Lung (tissue), 16 donors: ENCODE measurements around the gene CAPN1. TPM values are rescaled to one million over a fixed set of nuclear protein-coding genes. Genes with fewer than 3 reads are reported as not detected.

Experiments used
- ATAC-seq: fragments of 200-7000 bp; cut with Tn5 transposase; one replicate; pipeline ENCODE4 v1.9.1; 2020; ENCODE audit warnings: moderate number of reproducible peaks; ENCODE audit not compliant: insufficient read depth, low FRiP score
- DNase-seq, 3 donors: peaks; one replicate each; pipeline ENCODE4 v3.0.0-alpha.2; 2013 to 2017
- H3K27ac ChIP-seq, 2 donors: one replicate each; pipeline ENCODE4 v1.5.1; 2013; ENCODE audit warnings: mild to moderate bottlenecking in 2 of 2, moderate library complexity in 2 of 2, control low read depth in 1 of 2, inconsistent platforms in 1 of 2, low read depth in 1 of 2, low read length in 1 of 2
- H3K27me3 ChIP-seq, 3 donors: one replicate each; pipeline ENCODE4 v1.5.1; 2013; ENCODE audit warnings: low read length in 2 of 3; ENCODE audit not compliant: control insufficient read depth in 3 of 3, insufficient read depth in 3 of 3
- H3K36me3 ChIP-seq, 4 donors: one replicate each; pipeline ENCODE4 v1.5.1; 2013; ENCODE audit warnings: low read length in 4 of 4, mild to moderate bottlenecking in 1 of 4, moderate library complexity in 1 of 4; ENCODE audit not compliant: control insufficient read depth in 4 of 4, insufficient read depth in 4 of 4
- H3K4me1 ChIP-seq, 5 donors: one replicate each; pipeline ENCODE4 v1.5.1; 2013; ENCODE audit warnings: low read length in 5 of 5, mild to moderate bottlenecking in 2 of 5, moderate library complexity in 1 of 5; ENCODE audit not compliant: control insufficient read depth in 5 of 5, insufficient read depth in 5 of 5
- H3K4me3 ChIP-seq: one replicate; pipeline ENCODE4 v1.5.1; 2013; ENCODE audit warnings: mild to moderate bottlenecking, control low read depth, moderate library complexity
- H3K9ac ChIP-seq, 2 donors: one replicate each; pipeline ENCODE4 v1.5.1; 2013; ENCODE audit warnings: low read length in 2 of 2, control low read depth in 1 of 2; ENCODE audit not compliant: insufficient read depth in 1 of 2
- H3K9me3 ChIP-seq, 4 donors: one replicate each; pipeline ENCODE4 v1.5.1; 2013; ENCODE audit warnings: low read length in 3 of 4, mild to moderate bottlenecking in 1 of 4, moderate library complexity in 1 of 4; ENCODE audit not compliant: control insufficient read depth in 4 of 4, insufficient read depth in 3 of 4
- WGBS, 2 donors: extraction: QIAGEN DNeasy Blood & Tissue Kit; methylation state at CpG; one replicate each; pipeline ENCODE4 v1.1.7; 2013; 5-methylcytosine and 5-hydroxymethylcytosine counted together
- long read RNA-seq, 5 donors: transcript quantifications; one replicate each; lab custom pipeline, GENCODE V29; 2026
- polyA plus RNA-seq, 2 donors: library from polyadenylated mRNA; stranded (reverse); fragments of 200-250 nt; gene quantifications; one replicate each; pipeline ENCODE4 v1.2.1, GENCODE V29; 2013
- total RNA-seq, 2 donors: library from RNA; depleted of rRNA in 1 of 2; stranded (reverse); fragments of >200 nt in 1 of 2; gene quantifications; one replicate each; pipeline ENCODE4 v1.2.1, GENCODE V29; 2014 to 2021
- TF ChIP-seq, protein P1 (sequence below): IDR thresholded peaks from 2 replicates; pipeline ENCODE4 v1.5.1; 2012; ENCODE audit warnings: mild to moderate bottlenecking; ENCODE audit errors: control extremely low read depth, extremely low read depth
- donor health status: control.
- donor health status: control.
- donor health status: Bipolar disorder and iron deficiency.
- donor health status: healthy.
- donor health status: DM: yes; HTN: yes; CAD: no.

CAPN1 gene
- total RNA-seq (100 to 1,000 TPM; 106 to 265 TPM), polyA plus RNA-seq (100 to 1,000 TPM; 128 to 144 TPM)
- long read RNA-seq, donor 1, partial matches to known transcripts: 0 of 20 reads
- long read RNA-seq, donor 1, other reads (novel, unspliced or antisense): 17 of 20 reads
- long read RNA-seq, donor 2: 0 reads
- long read RNA-seq, donor 3, partial matches to known transcripts: 7 of 8 reads
- long read RNA-seq, donor 3, other reads (novel, unspliced or antisense): 0 of 8 reads
- long read RNA-seq, donor 4, partial matches to known transcripts: 0 of 5 reads
- long read RNA-seq, donor 4, other reads (novel, unspliced or antisense): 5 of 5 reads
- long read RNA-seq, donor 5, partial matches to known transcripts: 11 of 18 reads
- long read RNA-seq, donor 5, other reads (novel, unspliced or antisense): 5 of 18 reads

DNA sequence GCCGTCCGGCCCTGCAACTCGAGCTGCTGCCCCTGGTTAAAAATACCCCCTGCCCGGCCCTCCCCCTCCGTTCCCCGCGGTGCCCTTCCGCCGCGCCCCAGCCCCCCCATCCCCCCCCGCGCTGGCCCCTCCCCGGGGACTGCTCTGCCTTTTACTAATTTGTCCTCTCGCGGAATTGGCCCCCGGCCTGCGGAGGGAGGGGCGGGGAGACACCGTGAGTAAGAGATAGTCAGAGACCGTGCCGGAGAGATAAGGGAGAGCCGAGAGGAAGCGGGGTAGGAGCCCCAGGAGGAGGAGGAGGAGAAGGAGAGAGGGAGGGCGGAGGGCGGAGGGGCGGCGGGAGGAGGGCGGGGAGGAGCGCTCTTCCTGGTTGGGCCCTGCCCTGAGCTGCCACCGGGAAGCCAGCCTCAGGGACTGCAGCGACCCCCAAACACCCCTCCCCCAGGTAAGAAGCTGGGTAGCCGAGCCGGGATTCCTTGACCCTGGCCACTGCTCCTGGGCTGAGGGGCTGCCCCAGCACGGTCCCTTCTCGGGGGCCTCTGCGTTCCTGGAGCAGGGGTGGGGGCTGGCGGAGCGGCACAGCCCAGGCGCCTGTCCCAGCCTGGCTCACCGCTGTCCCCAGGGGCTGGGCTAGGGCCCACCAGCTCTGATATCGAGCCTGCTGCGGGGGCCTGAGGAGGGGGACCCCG is at the start of gene CAPN1:
TSS of gene CAPN1 (plus strand) at position 360 of the 689 bp plus-strand sequence. CDS start 774 bp downstream, outside the sequence.
- ATAC-seq (peak; percentile 78), DNase-seq (peak; percentile 82 to 86 (median 83))
- Histone ChIP-seq H3K27ac (peak within 1 kb of the TSS; percentile 96 to 98), H3K27me3 (no peaks in the 10 kb centered on the region), H3K9me3 (no peaks in the 10 kb centered on the region), H3K4me3 (peak within 1 kb of the TSS; percentile 96), H3K9ac (peak within 1 kb of the TSS; percentile 42 to 77), H3K4me1 (peaks cover 0 to 27% (median 9%) of the 10 kb centered on the region in 5 donors), H3K36me3 (peaks cover 4 to 14% (median 5%) of the 10 kb centered on the region in 4 donors)
- 0% methylated on average over 27 to 43 of the region's 43 CpGs for WGBS, 2 donors
- TF ChIP-seq, protein P1, sequence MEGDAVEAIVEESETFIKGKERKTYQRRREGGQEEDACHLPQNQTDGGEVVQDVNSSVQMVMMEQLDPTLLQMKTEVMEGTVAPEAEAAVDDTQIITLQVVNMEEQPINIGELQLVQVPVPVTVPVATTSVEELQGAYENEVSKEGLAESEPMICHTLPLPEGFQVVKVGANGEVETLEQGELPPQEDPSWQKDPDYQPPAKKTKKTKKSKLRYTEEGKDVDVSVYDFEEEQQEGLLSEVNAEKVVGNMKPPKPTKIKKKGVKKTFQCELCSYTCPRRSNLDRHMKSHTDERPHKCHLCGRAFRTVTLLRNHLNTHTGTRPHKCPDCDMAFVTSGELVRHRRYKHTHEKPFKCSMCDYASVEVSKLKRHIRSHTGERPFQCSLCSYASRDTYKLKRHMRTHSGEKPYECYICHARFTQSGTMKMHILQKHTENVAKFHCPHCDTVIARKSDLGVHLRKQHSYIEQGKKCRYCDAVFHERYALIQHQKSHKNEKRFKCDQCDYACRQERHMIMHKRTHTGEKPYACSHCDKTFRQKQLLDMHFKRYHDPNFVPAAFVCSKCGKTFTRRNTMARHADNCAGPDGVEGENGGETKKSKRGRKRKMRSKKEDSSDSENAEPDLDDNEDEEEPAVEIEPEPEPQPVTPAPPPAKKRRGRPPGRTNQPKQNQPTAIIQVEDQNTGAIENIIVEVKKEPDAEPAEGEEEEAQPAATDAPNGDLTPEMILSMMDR: no peak

GRCh38 chr11:65132238-65132987 is 49.3 kb upstream of the CAPN1 start:
- Histone ChIP-seq H3K27ac (peak overlapping the region in 1 of 2 donors; percentile 98), H3K27me3 (no peaks in the 10 kb centered on the region), H3K9ac (no peak overlapping the region), H3K4me3 (no peak overlapping the region), H3K36me3 (peaks cover 22 to 54% (median 36%) of the 10 kb centered on the region in 4 donors), H3K4me1 (peaks cover 0 to 20% (median 12%) of the 10 kb centered on the region in 5 donors), H3K9me3 (no peaks in the 10 kb centered on the region)
- WGBS, 2 donors: 54 to 70% methylated on average over 10 of the region's 10 CpGs
- DNase-seq (no peak), ATAC-seq (no peak)
- TF ChIP-seq, protein P1: no peak

GRCh38 chr11:65132988-65133700 is 48.6 kb upstream of the CAPN1 start:
- DNase-seq: no peak
- Histone ChIP-seq H3K9ac (peak overlapping the region in 1 of 2 donors; percentile 96), H3K27me3 (no peaks in the 10 kb centered on the region), H3K4me1 (peaks cover 0 to 20% (median 12%) of the 10 kb centered on the region in 5 donors), H3K9me3 (no peaks in the 10 kb centered on the region), H3K4me3 (peak overlapping the region; percentile 95), H3K27ac (peak overlapping the region in 1 of 2 donors; percentile 98), H3K36me3 (peaks cover 19 to 47% (median 36%) of the 10 kb centered on the region in 4 donors)
- WGBS, 2 donors: 43 to 46% methylated on average over 18 of the region's 18 CpGs
- TF ChIP-seq, protein P1: no peak
- ATAC-seq: peak; percentile 12
